HG03439 (cell line): ENCODE results near the gene HAUS5.

Source experiments
- ATAC-seq: cut with Tn5 transposase; IDR thresholded peaks from one replicate; pipeline ENCODE4 v1.9.1; 2021; ENCODE audit warnings: mild to moderate bottlenecking, moderate library complexity; ENCODE audit not compliant: unreplicated experiment

Gene HAUS5

DNA sequence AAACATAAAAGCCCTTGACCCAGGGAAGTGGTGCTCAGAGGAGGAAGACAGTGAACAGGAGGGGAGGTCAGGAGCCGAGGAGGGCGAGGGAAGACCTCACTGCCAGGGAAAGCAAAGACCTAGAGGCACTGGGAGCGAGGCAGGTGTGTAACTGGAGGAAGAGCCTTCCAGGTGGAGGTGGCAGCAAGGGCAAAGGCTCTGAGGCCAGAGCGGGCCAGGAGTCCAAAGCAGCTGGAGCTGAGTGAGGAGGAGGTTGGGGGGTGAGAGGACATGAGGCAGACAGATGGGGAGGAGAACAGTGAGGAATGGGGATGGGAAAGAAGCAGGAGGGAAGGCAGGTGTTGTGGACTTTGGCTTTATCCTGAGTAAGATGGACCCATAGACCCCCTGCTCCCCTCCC, 57.4 kb downstream of the HAUS5 start:
- no peak for ATAC-seq

DNA sequence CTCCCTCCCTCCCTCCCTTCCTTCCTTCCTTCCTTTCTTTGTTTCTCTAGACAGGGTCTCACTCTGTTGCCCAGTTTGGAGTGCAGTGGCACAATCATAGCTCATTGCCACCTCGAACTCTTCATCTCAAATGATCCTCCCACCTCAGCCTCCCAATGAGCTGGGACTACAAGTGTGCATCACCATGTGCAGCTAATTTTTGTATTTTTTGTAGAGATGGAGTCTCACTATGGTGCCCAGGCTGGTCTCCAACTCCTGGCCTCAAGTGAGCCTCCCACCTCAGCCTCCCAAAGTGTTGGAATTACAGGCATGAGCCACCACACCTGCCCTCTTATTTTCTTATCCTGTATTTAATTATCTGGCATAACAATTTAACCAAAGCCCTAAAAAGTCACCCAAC, 58.2 kb downstream of the HAUS5 start:
- no peak for ATAC-seq

DNA sequence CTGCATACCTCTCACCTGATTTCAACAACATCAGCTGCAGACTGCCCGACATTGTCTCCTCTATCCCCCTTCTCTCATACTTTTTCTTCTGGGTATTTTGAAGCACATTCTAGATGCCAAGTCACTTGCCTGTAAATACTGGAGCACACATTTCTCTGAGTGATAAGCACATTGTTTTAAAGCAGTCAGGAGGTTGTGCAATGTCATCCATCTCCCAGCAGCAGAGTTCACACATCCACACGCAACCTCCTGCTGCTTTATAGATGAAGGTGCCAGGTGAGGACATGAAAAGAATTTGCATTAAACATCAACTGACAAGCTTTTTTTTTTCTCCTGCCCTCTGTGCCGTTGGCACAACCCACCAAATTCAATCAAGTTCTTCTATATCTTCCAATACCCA, 59.3 kb downstream of the HAUS5 start:
- ATAC-seq, result no peak

DNA sequence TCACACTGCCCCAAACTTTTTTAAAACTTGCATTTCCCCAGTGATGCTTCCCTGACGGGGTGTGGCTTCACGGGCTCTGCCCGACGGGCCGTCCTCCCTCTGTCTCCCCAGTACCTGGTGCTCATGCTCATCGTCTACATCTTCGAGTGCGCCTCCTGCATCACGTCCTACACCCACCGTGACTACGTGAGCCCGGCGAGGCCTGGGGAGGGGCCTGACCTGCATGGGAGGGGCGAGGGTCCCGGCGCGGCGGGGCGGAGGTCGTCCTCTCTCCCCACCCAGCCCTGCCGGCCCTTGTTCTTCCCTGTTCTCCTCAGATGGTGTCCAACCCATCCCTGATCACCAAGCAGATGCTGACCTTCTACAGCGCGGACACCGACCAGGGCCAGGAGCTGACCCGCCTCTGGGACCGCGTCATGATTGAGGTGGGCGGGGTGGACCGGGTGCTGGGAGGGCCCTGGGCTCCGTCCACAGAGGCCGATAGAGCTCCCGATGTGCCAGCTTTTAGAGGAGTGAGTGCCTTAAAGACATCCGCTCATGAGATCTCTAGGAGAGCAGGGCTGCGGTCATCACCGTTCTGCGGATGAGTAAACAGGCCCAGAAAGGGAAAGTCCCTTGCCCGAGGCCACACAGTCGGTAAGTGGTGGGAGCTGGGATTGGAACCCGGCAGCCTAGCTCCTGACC, 60.7 kb downstream of the HAUS5 start:
- no peak for ATAC-seq
